T-helper 22 cell (primary cell): ENCODE results near the gene GLOD5.
A peak's percentile ranks its signal among the peaks of the same experiment; 100 is the strongest.
"Not testable (repeated sequence)": the region's sequence is repeated elsewhere in the genome, so short reads cannot be mapped to it uniquely, and the experiment has no call there.

ENCODE experiments used
- DNase-seq: peaks from one replicate; pipeline ENCODE4 v3.0.0-alpha.2; 2020; ENCODE audit warnings: low read depth

Gene GLOD5

GRCh38 chrX:48794340-48794910 is 32.9 kb downstream of the GLOD5 start:
- no peak for DNase-seq

- DNase-seq: no peak
These were observed 33.5 kb downstream of the GLOD5 start for GRCh38 chrX:48794911-48795515.

GRCh38 chrX:48798318-48798717 is 36.8 kb downstream of the GLOD5 start:
- no peak for DNase-seq

GRCh38 chrX:48800574-48801279 is 39.2 kb downstream of the GLOD5 start:
- DNase-seq: no peak

- peak; percentile 92 for DNase-seq
These were observed 39.9 kb downstream of the GLOD5 start, which contains the start of gene HDAC6 for GRCh38 chrX:48801280-48802088. Gene HDAC6 (plus strand): TSS chrX:48802067. CDS start chrX:48802693, 626 bp downstream.

GRCh38 chrX:48802089-48802904 is 40.8 kb downstream of the GLOD5 start:
- DNase-seq: peak; percentile 40

GRCh38 chrX:48802905-48803200 is 41.3 kb downstream of the GLOD5 start:
- DNase-seq: no peak

- DNase-seq: no peak
These were observed 44.5 kb downstream of the GLOD5 start for GRCh38 chrX:48806081-48806480.

- DNase-seq: no peak
These were observed 52.1 kb downstream of the GLOD5 start for GRCh38 chrX:48813644-48814043.

GRCh38 chrX:48814722-48815121 is 53.2 kb downstream of the GLOD5 start:
- no peak for DNase-seq

- DNase-seq: no peak
These were observed 53.7 kb downstream of the GLOD5 start for GRCh38 chrX:48815266-48815665.

- DNase-seq: no peak
These were observed 54.7 kb downstream of the GLOD5 start for GRCh38 chrX:48816014-48816810.

GRCh38 chrX:48818098-48818497 is 56.6 kb downstream of the GLOD5 start:
- no peak for DNase-seq

- no peak for DNase-seq
These were observed 57.3 kb downstream of the GLOD5 start for GRCh38 chrX:48818866-48819265.

- DNase-seq: not testable (repeated sequence)
These were observed 57.8 kb downstream of the GLOD5 start for GRCh38 chrX:48819394-48819793.

GRCh38 chrX:48823053-48823452 is 61.5 kb downstream of the GLOD5 start:
- no peak for DNase-seq
